Progenitor cell of endocrine pancreas (in vitro differentiated cells): ENCODE results near the gene COL23A1. TPM values are rescaled to one million over a fixed set of nuclear protein-coding genes. Genes with fewer than 3 reads are reported as not detected.

Experiments
- DNase-seq: peaks from one replicate; pipeline ENCODE4 v3.0.0; 2021; ENCODE audit warnings: low spot score; ENCODE audit not compliant: unreplicated experiment
- H3K27ac Mint-ChIP-seq: 2 replicates; pipeline ENCODE4 v1.8.0; 2021; ENCODE audit warnings: mild to moderate bottlenecking, moderate library complexity, mixed read lengths
- H3K27me3 Mint-ChIP-seq: 2 replicates; pipeline ENCODE4 v1.8.0; 2021; ENCODE audit warnings: mixed read lengths
- H3K36me3 Mint-ChIP-seq: 2 replicates; pipeline ENCODE4 v1.8.0; 2022; ENCODE audit warnings: mixed read lengths; ENCODE audit not compliant: insufficient read depth
- H3K4me1 Mint-ChIP-seq: 2 replicates; pipeline ENCODE4 v1.8.0; 2021; ENCODE audit warnings: low read depth, mixed read lengths
- H3K4me3 Mint-ChIP-seq: 2 replicates; pipeline ENCODE4 v1.8.0; 2021; ENCODE audit warnings: low read depth, mild to moderate bottlenecking, moderate library complexity, mixed read lengths
- H3K9me3 Mint-ChIP-seq: 2 replicates; pipeline ENCODE4 v1.8.0; 2021; ENCODE audit warnings: low read depth, mixed read lengths
- total RNA-seq: library from RNA; stranded (reverse); gene quantifications from 2 replicates; pipeline ENCODE4 v1.2.1, GENCODE V29; 2021
- TF ChIP-seq, protein P1 (sequence below): fragments of 200-600 bp; sonication (generic); IDR thresholded peaks from one replicate; pipeline ENCODE4 v1.5.0; 2021; ENCODE audit warnings: antibody characterized with exemption, mild to moderate bottlenecking; ENCODE audit not compliant: unreplicated experiment

COL23A1 gene
- total RNA-seq, 1 donor from 2014 or later = 0.36 TPM

GRCh38 chr5:178423901-178424809, 166.0 kb downstream of the COL23A1 start:
- DNase-seq = no peak
- H3K4me3 Mint-ChIP-seq = no peak overlapping the region
- TF ChIP-seq, protein P1, sequence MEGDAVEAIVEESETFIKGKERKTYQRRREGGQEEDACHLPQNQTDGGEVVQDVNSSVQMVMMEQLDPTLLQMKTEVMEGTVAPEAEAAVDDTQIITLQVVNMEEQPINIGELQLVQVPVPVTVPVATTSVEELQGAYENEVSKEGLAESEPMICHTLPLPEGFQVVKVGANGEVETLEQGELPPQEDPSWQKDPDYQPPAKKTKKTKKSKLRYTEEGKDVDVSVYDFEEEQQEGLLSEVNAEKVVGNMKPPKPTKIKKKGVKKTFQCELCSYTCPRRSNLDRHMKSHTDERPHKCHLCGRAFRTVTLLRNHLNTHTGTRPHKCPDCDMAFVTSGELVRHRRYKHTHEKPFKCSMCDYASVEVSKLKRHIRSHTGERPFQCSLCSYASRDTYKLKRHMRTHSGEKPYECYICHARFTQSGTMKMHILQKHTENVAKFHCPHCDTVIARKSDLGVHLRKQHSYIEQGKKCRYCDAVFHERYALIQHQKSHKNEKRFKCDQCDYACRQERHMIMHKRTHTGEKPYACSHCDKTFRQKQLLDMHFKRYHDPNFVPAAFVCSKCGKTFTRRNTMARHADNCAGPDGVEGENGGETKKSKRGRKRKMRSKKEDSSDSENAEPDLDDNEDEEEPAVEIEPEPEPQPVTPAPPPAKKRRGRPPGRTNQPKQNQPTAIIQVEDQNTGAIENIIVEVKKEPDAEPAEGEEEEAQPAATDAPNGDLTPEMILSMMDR = no peak
- peaks cover 27% of the 10 kb centered on the region for H3K27me3 Mint-ChIP-seq
- H3K36me3 Mint-ChIP-seq = no peaks in the 10 kb centered on the region
- no peaks in the 10 kb centered on the region for H3K9me3 Mint-ChIP-seq
- H3K4me1 Mint-ChIP-seq = peaks cover 9% of the 10 kb centered on the region
- no peak overlapping the region for H3K27ac Mint-ChIP-seq

DNA sequence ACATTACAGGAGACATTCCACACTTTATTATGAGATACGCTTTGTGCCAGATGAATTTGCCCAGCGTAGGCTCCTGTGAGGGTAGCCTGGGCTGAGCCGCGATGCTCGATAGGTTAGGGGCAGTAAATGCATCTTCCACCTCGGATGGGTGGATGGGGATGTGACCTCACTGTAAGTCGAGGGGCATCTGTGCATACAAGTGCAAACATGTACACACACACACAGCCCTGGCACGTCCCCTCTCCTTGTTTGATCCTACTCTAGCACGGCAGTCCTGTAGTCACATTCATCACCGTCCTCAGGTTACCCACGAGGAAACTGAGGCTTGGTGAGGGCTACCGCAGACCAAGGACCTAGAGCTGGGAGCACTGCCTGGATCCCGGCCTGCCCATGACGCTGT, 166.8 kb downstream of the COL23A1 start:
- Mint-ChIP-seq H3K27ac (no peak overlapping the region), H3K9me3 (no peaks in the 10 kb centered on the region), H3K4me1 (peaks cover 10% of the 10 kb centered on the region), H3K4me3 (no peak overlapping the region), H3K27me3 (peaks cover 30% of the 10 kb centered on the region), H3K36me3 (no peaks in the 10 kb centered on the region)
- TF ChIP-seq, protein P1 = no peak
- DNase-seq = no peak

DNA sequence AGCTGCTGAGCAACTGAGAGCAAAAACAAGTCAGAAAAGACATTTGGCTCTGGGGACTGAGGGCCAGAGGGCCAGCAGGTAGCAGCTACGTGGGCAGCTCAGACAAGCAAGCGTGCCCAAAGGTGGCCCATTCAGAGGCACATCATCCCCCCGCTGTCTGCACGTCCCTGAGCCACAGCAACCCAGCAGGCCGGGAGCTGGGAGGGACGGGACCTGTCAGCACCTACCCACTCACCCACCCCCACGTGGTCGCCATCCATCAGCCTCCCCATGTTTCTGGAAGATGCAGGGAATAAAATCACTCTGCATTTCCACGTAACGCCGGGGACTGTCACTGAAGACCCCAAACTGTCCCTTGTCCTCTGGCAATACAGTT, 167.8 kb downstream of the COL23A1 start:
- Mint-ChIP-seq H3K9me3 (no peaks in the 10 kb centered on the region), H3K27ac (no peak overlapping the region), H3K27me3 (peaks cover 26% of the 10 kb centered on the region), H3K36me3 (no peaks in the 10 kb centered on the region), H3K4me3 (no peak overlapping the region), H3K4me1 (peaks cover 11% of the 10 kb centered on the region)
- TF ChIP-seq, protein P1 = no peak
- DNase-seq = no peak

DNA sequence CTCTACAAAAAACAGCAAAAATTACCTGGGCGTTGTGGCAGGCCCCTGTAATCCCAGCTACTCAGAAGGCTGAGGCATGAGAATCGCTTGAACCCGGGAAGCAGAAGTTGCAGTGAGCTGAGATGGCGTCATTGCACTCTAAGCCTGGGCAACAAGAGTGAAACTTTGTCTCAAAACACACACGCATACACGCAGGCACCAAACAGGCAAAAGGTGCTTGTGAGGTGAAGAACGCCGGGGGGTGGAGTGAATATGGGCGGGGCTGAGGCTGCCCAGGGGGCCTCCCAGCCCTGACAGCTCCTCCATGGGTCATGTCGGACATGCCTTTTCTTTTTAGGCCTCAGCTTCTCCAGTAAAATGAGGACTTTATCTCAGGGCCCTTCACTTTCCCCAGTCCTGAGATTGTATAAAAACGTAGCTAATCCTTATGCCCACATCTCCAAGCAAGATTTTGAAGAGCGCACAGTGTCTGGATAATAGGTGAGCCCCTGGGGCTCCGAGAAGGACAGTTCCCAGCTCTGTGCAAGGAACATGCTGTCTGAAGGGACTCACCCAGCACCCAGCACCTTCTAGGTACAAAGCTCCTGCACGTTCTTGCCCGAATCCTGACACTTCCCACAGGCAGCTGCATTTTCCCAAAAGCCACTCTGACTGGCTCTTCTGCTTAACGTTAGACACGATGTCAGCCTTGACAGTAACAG, 168.3 kb downstream of the COL23A1 start:
- no peak overlapping the region for H3K4me3 Mint-ChIP-seq
- TF ChIP-seq, protein P1 = no peak
- no peaks in the 10 kb centered on the region for H3K9me3 Mint-ChIP-seq
- H3K4me1 Mint-ChIP-seq = peaks cover 13% of the 10 kb centered on the region
- DNase-seq = no peak
- H3K27me3 Mint-ChIP-seq = peaks cover 29% of the 10 kb centered on the region
- peak overlapping the region; percentile 20 for H3K27ac Mint-ChIP-seq
- no peaks in the 10 kb centered on the region for H3K36me3 Mint-ChIP-seq

DNA sequence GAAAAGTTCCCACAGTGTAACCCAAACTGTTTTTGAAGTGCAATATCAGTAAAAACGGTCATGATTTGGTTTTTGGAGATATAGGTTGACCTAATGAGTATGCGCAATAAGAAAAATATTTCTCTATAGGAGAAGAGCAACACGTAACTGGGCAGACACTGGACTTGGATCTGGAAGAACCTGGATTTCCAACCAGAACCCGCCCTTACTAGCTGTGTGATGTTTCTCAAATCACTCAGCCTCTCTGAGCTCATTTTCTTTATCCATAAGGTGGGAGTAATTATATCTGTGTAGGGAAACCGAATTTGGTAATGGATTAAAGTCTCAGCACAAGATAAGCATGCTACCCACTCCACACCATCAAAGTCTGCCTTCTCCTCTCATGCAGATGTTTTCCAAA, 169.1 kb downstream of the COL23A1 start:
- Mint-ChIP-seq H3K27me3 (peaks cover 22% of the 10 kb centered on the region), H3K4me1 (peaks cover 11% of the 10 kb centered on the region), H3K4me3 (no peak overlapping the region), H3K27ac (peak overlapping the region; percentile 20), H3K36me3 (no peaks in the 10 kb centered on the region), H3K9me3 (no peaks in the 10 kb centered on the region)
- DNase-seq = no peak
- TF ChIP-seq, protein P1 = no peak
